AG09309 (cell line): ENCODE data around the gene MRRF.

Source experiments
- DNase-seq: peaks from one replicate; pipeline ENCODE4 v3.0.0-alpha.2; 2010; ENCODE audit warnings: low read depth
- H3K4me3 ChIP-seq: 2 replicates; pipeline ENCODE4 v1.5.1; 2011; ENCODE audit warnings: mild to moderate bottlenecking, low read depth, low read length, moderate library complexity; ENCODE audit not compliant: control insufficient read depth
- TF ChIP-seq, protein P1 (sequence below): IDR thresholded peaks from 2 replicates; pipeline ENCODE4 v1.5.1; 2011; ENCODE audit warnings: mild to moderate bottlenecking, low read depth, low read length, inconsistent platforms; ENCODE audit not compliant: insufficient read depth, control insufficient read depth; ENCODE audit errors: missing control alignments

MRRF gene

GRCh38 chr9:122225312-122226141, 39.2 kb upstream of the MRRF start:
- H3K4me3 ChIP-seq = no peak overlapping the region
- TF ChIP-seq, protein P1, sequence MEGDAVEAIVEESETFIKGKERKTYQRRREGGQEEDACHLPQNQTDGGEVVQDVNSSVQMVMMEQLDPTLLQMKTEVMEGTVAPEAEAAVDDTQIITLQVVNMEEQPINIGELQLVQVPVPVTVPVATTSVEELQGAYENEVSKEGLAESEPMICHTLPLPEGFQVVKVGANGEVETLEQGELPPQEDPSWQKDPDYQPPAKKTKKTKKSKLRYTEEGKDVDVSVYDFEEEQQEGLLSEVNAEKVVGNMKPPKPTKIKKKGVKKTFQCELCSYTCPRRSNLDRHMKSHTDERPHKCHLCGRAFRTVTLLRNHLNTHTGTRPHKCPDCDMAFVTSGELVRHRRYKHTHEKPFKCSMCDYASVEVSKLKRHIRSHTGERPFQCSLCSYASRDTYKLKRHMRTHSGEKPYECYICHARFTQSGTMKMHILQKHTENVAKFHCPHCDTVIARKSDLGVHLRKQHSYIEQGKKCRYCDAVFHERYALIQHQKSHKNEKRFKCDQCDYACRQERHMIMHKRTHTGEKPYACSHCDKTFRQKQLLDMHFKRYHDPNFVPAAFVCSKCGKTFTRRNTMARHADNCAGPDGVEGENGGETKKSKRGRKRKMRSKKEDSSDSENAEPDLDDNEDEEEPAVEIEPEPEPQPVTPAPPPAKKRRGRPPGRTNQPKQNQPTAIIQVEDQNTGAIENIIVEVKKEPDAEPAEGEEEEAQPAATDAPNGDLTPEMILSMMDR = no peak

DNA sequence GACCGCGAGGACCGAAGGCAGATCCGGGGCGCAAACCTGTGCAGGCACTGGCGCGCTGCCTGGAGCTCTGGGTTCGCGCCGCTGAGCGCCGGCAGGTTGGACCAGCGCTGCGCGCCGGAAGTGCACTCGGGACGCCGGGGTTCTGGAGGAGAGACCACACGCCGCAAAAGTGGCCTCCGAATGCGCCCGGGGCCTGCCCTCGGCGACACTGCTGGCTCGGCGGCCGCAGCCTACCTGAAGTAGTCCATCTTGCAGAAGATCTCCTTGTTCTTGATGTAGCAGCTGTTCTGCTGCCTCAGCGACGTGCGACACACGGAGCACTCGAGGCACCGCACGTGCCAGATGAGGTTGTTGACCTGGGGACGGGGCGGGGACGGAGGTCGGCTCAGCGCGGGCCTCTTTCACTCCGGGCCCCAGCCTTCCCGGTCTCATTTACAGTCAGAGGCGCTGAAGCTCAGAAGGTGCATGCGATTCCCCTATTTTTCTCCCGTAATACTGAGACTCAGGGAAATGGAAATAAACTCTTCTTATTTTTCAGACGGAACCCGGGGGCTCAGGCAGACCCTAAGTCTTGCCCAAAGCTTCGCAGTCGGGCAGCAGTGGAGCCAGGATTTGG, 38.4 kb upstream of the MRRF start:
- no peak overlapping the region for H3K4me3 ChIP-seq
- no peak for DNase-seq
- TF ChIP-seq, protein P1 = no peak

More at GRCh38 chr9:122225312-122226141, 39.2 kb upstream of the MRRF start:
- no peak for DNase-seq

GRCh38 chr9:122226758-122227574, 37.7 kb upstream of the MRRF start:
- TF ChIP-seq, protein P1 = no peak
- no peak overlapping the region for H3K4me3 ChIP-seq
- DNase-seq = no peak

- no peak overlapping the region for H3K4me3 ChIP-seq
- DNase-seq = no peak
- TF ChIP-seq, protein P1 = no peak
Observed at GRCh38 chr9:122227575-122227900, 37.1 kb upstream of the MRRF start.

- no peak overlapping the region; the same call in 1 of the 2 replicates for H3K4me3 ChIP-seq
- DNase-seq = no peak
- TF ChIP-seq, protein P1 = no peak
Observed at GRCh38 chr9:122228191-122228567, 36.5 kb upstream of the MRRF start.

GRCh38 chr9:122228568-122229484, 35.9 kb upstream of the MRRF start, which contains the start of gene LHX6:
Gene LHX6, minus strand, starts transcription at chr9:122228957. Its CDS starts 217 bp downstream, at chr9:122228740.
- no peak for DNase-seq
- H3K4me3 ChIP-seq = no peak within 1 kb of the TSS; the same call in 1 of the 2 replicates
- TF ChIP-seq, protein P1 = no peak
